IPS DF 19.7 (cell line): ENCODE data around the gene VIPR2.
"Not testable (repeated sequence)": the region's sequence is repeated elsewhere in the genome, so short reads cannot be mapped to it uniquely, and the experiment has no call there.

Experiments used
- DNase-seq: peaks from one replicate; pipeline ENCODE4 v3.0.0-alpha.2; 2013; ENCODE audit warnings: low read depth, low spot score

Gene VIPR2

GRCh38 chr7:159140170-159140910 is 4.3 kb downstream of the VIPR2 start:
- no peak for DNase-seq

GRCh38 chr7:159139639-159140038 is 5.0 kb downstream of the VIPR2 start:
- no peak for DNase-seq

- DNase-seq, result no peak
These were observed 5.5 kb downstream of the VIPR2 start for GRCh38 chr7:159139202-159139601.

GRCh38 chr7:159138508-159138907 is 6.2 kb downstream of the VIPR2 start:
- DNase-seq, result no peak

GRCh38 chr7:159137906-159138305 is 6.8 kb downstream of the VIPR2 start:
- no peak for DNase-seq

- DNase-seq, result no peak
These were observed 7.8 kb downstream of the VIPR2 start for GRCh38 chr7:159136846-159137245.

- DNase-seq, result no peak
These were observed 8.2 kb downstream of the VIPR2 start for GRCh38 chr7:159136442-159136841.

GRCh38 chr7:159136013-159136412 is 8.7 kb downstream of the VIPR2 start:
- DNase-seq, result no peak

- DNase-seq, result not testable (repeated sequence)
These were observed 11.8 kb downstream of the VIPR2 start for GRCh38 chr7:159132670-159133443.

GRCh38 chr7:159130820-159131219 is 13.8 kb downstream of the VIPR2 start:
- no peak for DNase-seq

- no peak for DNase-seq
These were observed 14.4 kb downstream of the VIPR2 start for GRCh38 chr7:159130199-159130775.

GRCh38 chr7:159128767-159129166 is 15.9 kb downstream of the VIPR2 start:
- DNase-seq, result no peak

GRCh38 chr7:159127691-159128642 is 16.7 kb downstream of the VIPR2 start:
- DNase-seq, result no peak

GRCh38 chr7:159126311-159127260 is 18.1 kb downstream of the VIPR2 start:
- DNase-seq, result no peak

- no peak for DNase-seq
These were observed 18.8 kb downstream of the VIPR2 start for GRCh38 chr7:159125955-159126270.

GRCh38 chr7:159125104-159125954 is 19.3 kb downstream of the VIPR2 start:
- DNase-seq, result no peak

GRCh38 chr7:159123793-159124192 is 20.9 kb downstream of the VIPR2 start:
- DNase-seq, result not testable (repeated sequence)

GRCh38 chr7:159123294-159123693 is 21.4 kb downstream of the VIPR2 start:
- DNase-seq, result not testable (repeated sequence)

GRCh38 chr7:159122276-159122675 is 22.4 kb downstream of the VIPR2 start:
- DNase-seq, result no peak

GRCh38 chr7:159121476-159121875 is 23.2 kb downstream of the VIPR2 start:
- DNase-seq, result no peak
